IMR-90 (cell line): ENCODE data around the gene PLPP7.

ENCODE experiments used
- CTCF ChIP-seq: conservative IDR thresholded peaks from 2 replicates; pipeline ENCODE4 v1.5.1; 2012; ENCODE audit warnings: mild to moderate bottlenecking, low read depth, low read length, improper control_type of control experiment
- MAFK ChIP-seq: IDR thresholded peaks from 2 replicates; pipeline ENCODE4 v1.6.1; 2012; ENCODE audit warnings: low read depth, low read length, improper control_type of control experiment
- NFE2L2 ChIP-seq: fragments of 150-350 bp; IDR thresholded peaks from 2 replicates; pipeline ENCODE4 v1.6.1; 2016; ENCODE audit warnings: low read depth, mild to moderate bottlenecking, low read length
- POLR2A ChIP-seq: IDR thresholded peaks from 2 replicates; pipeline ENCODE4 v1.6.1; 2012; ENCODE audit warnings: mild to moderate bottlenecking, low read depth, low read length
- RCOR1 ChIP-seq: IDR thresholded peaks from 2 replicates; pipeline ENCODE4 v1.6.1; 2012; ENCODE audit warnings: mild to moderate bottlenecking, low read length, improper control_type of control experiment; ENCODE audit not compliant: insufficient replicate concordance
- RFX5 ChIP-seq: IDR thresholded peaks from 2 replicates; pipeline ENCODE4 v1.8.0; 2012; ENCODE audit warnings: low read depth, mild to moderate bottlenecking, low read length, moderate library complexity

GRCh38 chr9:131299346-131299960, 9.9 kb downstream of the PLPP7 start:
- TF ChIP-seq CTCF (no peak), RCOR1 (no peak), NFE2L2 (no peak), RFX5 (no peak), MAFK (no peak), POLR2A (no peak)
